Testis (tissue), 2 donors: ENCODE results near the gene ASTL.

Experiments used
- CTCF ChIP-seq, 3 experiments: fragments of 450-650 bp in 2 of 3; fragments of 200-600 bp in 1 of 3; sonication (generic) in 1 of 3; IDR thresholded peaks; one replicate each; pipeline ENCODE4 v1.5.1; 2016 to 2019; ENCODE audit warnings: antibody characterized with exemption in 3 of 3, mild to moderate bottlenecking in 2 of 3, moderate library complexity in 1 of 3
- POLR2A ChIP-seq: fragments of 450-650 bp; IDR thresholded peaks from one replicate; pipeline ENCODE4 v1.6.1; 2017; ENCODE audit warnings: antibody characterized with exemption, mild to moderate bottlenecking, moderate library complexity

GRCh38 chr2:96099861-96100798 lies 38.2 kb downstream of the ASTL start:
- TF ChIP-seq POLR2A (no peak), CTCF (IDR thresholded peaks at IDR 0.05) (no peak)
